CD4-positive, alpha-beta T cell (primary cell): ENCODE data around the gene SKOR1. TPM values are rescaled to one million over a fixed set of nuclear protein-coding genes. Genes with fewer than 3 reads are reported as not detected.

Experiments
- ATAC-seq: fragments of 200-7000 bp; cut with Tn5 transposase; one replicate; pipeline ENCODE4 v1.10.0; 2022; ENCODE audit warnings: mild to moderate bottlenecking; ENCODE audit not compliant: poor library complexity
- CTCF ChIA-PET: fragments of 350-600 bp; sonication (Branson Sonifier 250); formaldehyde crosslinking; loops from one replicate; lab custom pipeline; 2021; ENCODE audit warnings: antibody characterized with exemption, inconsistent platforms; lab: Charles Lee
- POLR2A ChIA-PET: fragments of 350-600 bp; sonication (Branson Sonifier 250); formaldehyde crosslinking; loops from one replicate; lab custom pipeline; 2021; ENCODE audit warnings: antibody characterized with exemption, inconsistent platforms; lab: Charles Lee
- DNase-seq, 14 experiments: peaks; one replicate each; pipeline ENCODE4 v3.0.0-alpha.2; 2013 to 2020; ENCODE audit warnings: mixed read lengths in 2 of 14
- H3K27ac ChIP-seq, 2 donors: one replicate each; pipeline versions ENCODE4 v1.5.1 to v1.7.0; 2013; ENCODE audit warnings: low read length in 2 of 2, low read depth in 1 of 2, mild to moderate bottlenecking in 1 of 2
- H3K27me3 ChIP-seq, 2 experiments: 1 replicate in 1 of 2; 2 replicates in 1 of 2; pipeline versions ENCODE4 v1.6.1 to v1.7.0; 2013; ENCODE audit warnings: low read length in 2 of 2, control low read depth in 1 of 2, mild to moderate bottlenecking in 1 of 2, moderate library complexity in 1 of 2; ENCODE audit not compliant: insufficient read depth in 2 of 2, control insufficient read depth in 1 of 2
- H3K36me3 ChIP-seq: one replicate; pipeline ENCODE4 v1.6.1; 2013; ENCODE audit warnings: low read length, control low read depth; ENCODE audit not compliant: insufficient read depth
- H3K4me1 ChIP-seq: one replicate; pipeline ENCODE4 v1.6.1; 2013; ENCODE audit warnings: low read length, control low read depth; ENCODE audit not compliant: insufficient read depth
- H3K4me3 ChIP-seq: one replicate; pipeline ENCODE4 v1.5.1; 2013; ENCODE audit warnings: mild to moderate bottlenecking, low read length, moderate library complexity
- H3K9me3 ChIP-seq, 2 experiments: 1 replicate in 1 of 2; 2 replicates in 1 of 2; pipeline versions ENCODE4 v1.6.1 to v1.7.0; 2013; ENCODE audit warnings: low read length in 2 of 2, mild to moderate bottlenecking in 2 of 2, control low read depth in 1 of 2, moderate library complexity in 1 of 2; ENCODE audit not compliant: control insufficient read depth in 1 of 2, insufficient read depth in 1 of 2
- H3K27ac Mint-ChIP-seq: one replicate; pipeline ENCODE4 v1.8.0; 2020; ENCODE audit warnings: mixed read lengths
- H3K27me3 Mint-ChIP-seq: one replicate; pipeline ENCODE4 v1.8.0; 2021; ENCODE audit warnings: mixed read lengths
- H3K36me3 Mint-ChIP-seq: one replicate; pipeline ENCODE4 v1.8.0; 2021; ENCODE audit warnings: low read depth, mixed read lengths
- H3K4me1 Mint-ChIP-seq: one replicate; pipeline ENCODE4 v1.8.0; 2021; ENCODE audit warnings: low read depth, mixed read lengths
- H3K4me3 Mint-ChIP-seq: one replicate; pipeline ENCODE4 v1.8.0; 2020; ENCODE audit warnings: mild to moderate bottlenecking, mixed read lengths
- H3K9me3 Mint-ChIP-seq: one replicate; pipeline ENCODE4 v1.8.0; 2020; ENCODE audit warnings: mixed read lengths
- intact Hi-C, 2 experiments: fragments of 100-400 bp; cut with DNase I in 1 of 2; cut with micrococcal nuclease in 1 of 2; formaldehyde crosslinking; loops; one replicate each; pipeline versions ENCODE4 v1.15.1 to v1.9.0; 2023 to 2025; cut with DNase I, micrococcal nuclease
- total RNA-seq, 174 experiments: library from RNA in 2 of 174; stranded (reverse) in 2 of 174; gene quantifications; one replicate each; pipeline ENCODE4 v1.2.3 and lab custom pipeline; 2021 to 2026
- TF ChIP-seq, protein P1 (sequence below): fragments of 200-600 bp; IDR thresholded peaks from one replicate; pipeline ENCODE4 v1.8.0; 2022; ENCODE audit warnings: antibody characterized with exemption, mild to moderate bottlenecking

The SKOR1 gene
- total RNA-seq, 2 experiments from 2014 or later = 1.8 to 2.2 TPM

GRCh38 chr15:67786646-67787045, 38.7 kb upstream of the SKOR1 start:
- H3K27ac ChIP-seq = no peak overlapping the region
- H3K9me3 ChIP-seq = no peaks in the 10 kb centered on the region
- Mint-ChIP-seq H3K27me3 (no peaks in the 10 kb centered on the region), H3K36me3 (peaks cover 40% of the 10 kb centered on the region), H3K4me3 (no peak overlapping the region), H3K9me3 (no peaks in the 10 kb centered on the region), H3K4me1 (peaks cover 45% of the 10 kb centered on the region), H3K27ac (no peak overlapping the region)
- no peak for DNase-seq
- peaks cover 28% of the 10 kb centered on the region for H3K4me1 ChIP-seq
- no peaks in the 10 kb centered on the region for H3K27me3 ChIP-seq
- POLR2A ChIA-PET = no interaction called here
- H3K4me3 ChIP-seq = no peak overlapping the region
- TF ChIP-seq, protein P1, sequence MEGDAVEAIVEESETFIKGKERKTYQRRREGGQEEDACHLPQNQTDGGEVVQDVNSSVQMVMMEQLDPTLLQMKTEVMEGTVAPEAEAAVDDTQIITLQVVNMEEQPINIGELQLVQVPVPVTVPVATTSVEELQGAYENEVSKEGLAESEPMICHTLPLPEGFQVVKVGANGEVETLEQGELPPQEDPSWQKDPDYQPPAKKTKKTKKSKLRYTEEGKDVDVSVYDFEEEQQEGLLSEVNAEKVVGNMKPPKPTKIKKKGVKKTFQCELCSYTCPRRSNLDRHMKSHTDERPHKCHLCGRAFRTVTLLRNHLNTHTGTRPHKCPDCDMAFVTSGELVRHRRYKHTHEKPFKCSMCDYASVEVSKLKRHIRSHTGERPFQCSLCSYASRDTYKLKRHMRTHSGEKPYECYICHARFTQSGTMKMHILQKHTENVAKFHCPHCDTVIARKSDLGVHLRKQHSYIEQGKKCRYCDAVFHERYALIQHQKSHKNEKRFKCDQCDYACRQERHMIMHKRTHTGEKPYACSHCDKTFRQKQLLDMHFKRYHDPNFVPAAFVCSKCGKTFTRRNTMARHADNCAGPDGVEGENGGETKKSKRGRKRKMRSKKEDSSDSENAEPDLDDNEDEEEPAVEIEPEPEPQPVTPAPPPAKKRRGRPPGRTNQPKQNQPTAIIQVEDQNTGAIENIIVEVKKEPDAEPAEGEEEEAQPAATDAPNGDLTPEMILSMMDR = no peak
- no peak for ATAC-seq
- no peaks in the 10 kb centered on the region for H3K36me3 ChIP-seq
- CTCF ChIA-PET = no interaction called here
- intact Hi-C loops = no loop called here

GRCh38 chr15:67788986-67789385, 36.3 kb upstream of the SKOR1 start:
- no peak overlapping the region for H3K27ac Mint-ChIP-seq
- no peaks in the 10 kb centered on the region for H3K27me3 ChIP-seq
- no peak overlapping the region for H3K27ac ChIP-seq
- CTCF ChIA-PET = no interaction called here
- no peak overlapping the region for H3K4me3 ChIP-seq
- DNase-seq (no peak), ATAC-seq (no peak)
- H3K36me3 ChIP-seq = no peaks in the 10 kb centered on the region
- H3K9me3 ChIP-seq = no peaks in the 10 kb centered on the region
- POLR2A ChIA-PET = no interaction called here
- TF ChIP-seq, protein P1 = no peak
- peaks cover 57% of the 10 kb centered on the region for H3K36me3 Mint-ChIP-seq
- intact Hi-C loops = no loop called here
- H3K27me3 Mint-ChIP-seq = no peaks in the 10 kb centered on the region
- no peaks in the 10 kb centered on the region for H3K9me3 Mint-ChIP-seq
- H3K4me1 Mint-ChIP-seq = peaks cover 25% of the 10 kb centered on the region
- H3K4me1 ChIP-seq = peaks cover 17% of the 10 kb centered on the region
- no peak overlapping the region for H3K4me3 Mint-ChIP-seq

DNA sequence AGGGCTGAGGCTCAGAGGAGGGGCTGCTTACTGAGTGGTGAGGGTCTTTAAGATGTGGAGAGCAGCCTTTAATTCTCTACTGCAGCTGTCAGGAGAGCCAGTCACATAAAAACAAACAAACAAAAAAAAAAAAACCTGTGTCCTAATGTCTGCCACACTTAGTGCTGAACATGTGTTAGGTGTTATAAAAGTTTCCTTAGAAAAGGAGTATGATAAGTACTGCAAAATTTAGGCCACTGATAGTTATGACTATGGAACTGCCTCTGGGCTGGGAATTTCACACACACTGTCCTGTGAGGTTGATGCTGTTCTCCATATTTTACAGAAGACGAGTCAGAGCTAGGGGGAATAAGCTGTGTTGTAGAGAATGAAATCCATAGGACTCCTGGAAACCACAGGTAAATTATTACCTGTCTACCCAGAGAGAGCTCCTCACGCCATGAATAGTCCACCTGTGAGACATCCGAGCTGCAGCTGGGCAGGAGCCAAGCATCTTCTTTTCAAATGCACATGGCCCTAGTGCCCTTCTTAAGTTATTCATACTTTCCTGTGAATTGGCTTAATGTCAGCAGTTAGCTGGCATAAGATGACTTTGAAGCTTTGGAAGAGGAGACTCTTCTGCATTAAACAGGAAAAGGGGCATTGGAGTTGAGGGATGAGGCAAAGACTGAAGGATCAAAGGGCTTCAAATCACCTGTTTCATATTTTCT, 34.5 kb upstream of the SKOR1 start:
- intact Hi-C loops = no loop called here
- Mint-ChIP-seq H3K27ac (no peak overlapping the region), H3K36me3 (peaks cover 75% of the 10 kb centered on the region), H3K4me1 (peaks cover 7% of the 10 kb centered on the region), H3K27me3 (no peaks in the 10 kb centered on the region), H3K9me3 (peaks cover 5% of the 10 kb centered on the region), H3K4me3 (no peak overlapping the region)
- Histone ChIP-seq H3K27ac (no peak overlapping the region), H3K27me3 (no peaks in the 10 kb centered on the region), H3K4me3 (no peak overlapping the region), H3K4me1 (no peaks in the 10 kb centered on the region), H3K36me3 (no peaks in the 10 kb centered on the region), H3K9me3 (peaks cover 8 to 11% of the 10 kb centered on the region in 2 experiments)
- TF ChIP-seq, protein P1 = no peak
- CTCF ChIA-PET = no interaction called here
- ATAC-seq (no peak), DNase-seq (no peak)
- POLR2A ChIA-PET = no interaction called here
